ENCODE data around the gene EVL.
A peak's percentile ranks its signal among the peaks of the same experiment; 100 is the strongest.

The EVL gene

DNA sequence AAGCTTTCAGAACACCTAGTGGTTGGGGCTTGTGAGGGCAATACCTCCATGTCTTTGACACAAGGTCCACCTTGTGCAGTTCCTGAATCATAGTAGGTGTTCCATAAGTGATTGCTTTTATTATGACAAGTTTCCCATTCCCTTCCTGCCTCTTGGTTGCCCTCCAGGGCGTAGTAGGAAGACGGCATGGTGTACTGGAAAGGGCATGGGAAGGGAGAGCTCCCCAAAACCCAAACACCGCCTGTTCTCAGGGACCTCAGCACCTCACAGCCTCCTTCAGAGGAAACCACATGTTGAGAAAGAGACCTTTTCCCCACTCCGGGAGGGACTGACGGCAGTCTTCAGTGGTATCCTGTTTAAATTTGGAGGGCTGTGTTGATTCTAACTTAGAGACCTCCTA is 21.1 kb downstream of the EVL start:
- DNase-seq, result no peak

DNA sequence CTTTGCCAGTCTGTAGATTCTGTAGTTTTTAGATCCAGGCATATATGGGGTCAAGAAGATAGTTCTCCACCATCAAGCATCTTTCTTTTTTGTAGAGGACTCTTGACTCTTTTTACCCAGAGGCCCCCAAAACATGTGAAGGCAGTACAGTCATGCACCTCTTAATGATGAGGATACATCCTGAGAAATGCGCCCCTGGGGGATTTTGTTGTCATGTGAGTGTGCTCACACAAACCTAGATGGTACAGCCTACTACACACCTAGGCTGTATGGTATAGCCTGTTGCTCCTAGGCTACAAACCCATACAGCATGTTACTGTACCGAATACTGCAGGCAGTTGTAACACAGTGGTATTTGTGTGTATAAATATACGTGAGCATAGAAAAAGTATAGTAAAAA is 23.0 kb downstream of the EVL start:
- DNase-seq, result no peak

DNA sequence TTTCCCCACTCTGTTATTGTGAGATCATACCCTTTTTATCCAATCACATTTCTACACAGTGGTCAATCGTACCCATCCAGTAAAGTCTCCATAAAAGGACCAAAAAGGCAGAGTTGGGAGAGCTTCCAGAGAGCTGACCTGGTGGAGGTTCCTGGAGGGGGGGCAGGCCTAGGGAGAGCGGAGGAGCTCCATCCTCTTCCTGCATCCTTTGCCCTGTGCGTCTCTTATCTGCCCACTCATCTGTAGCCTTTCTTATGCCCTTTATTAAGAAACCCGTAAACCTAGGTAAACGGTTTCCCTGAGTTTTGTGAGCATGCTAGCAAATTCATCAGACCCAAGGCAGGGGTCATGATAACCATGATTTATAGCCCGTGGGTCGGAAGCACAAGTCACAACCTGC is 26.2 kb downstream of the EVL start:
- no peak for DNase-seq

DNA sequence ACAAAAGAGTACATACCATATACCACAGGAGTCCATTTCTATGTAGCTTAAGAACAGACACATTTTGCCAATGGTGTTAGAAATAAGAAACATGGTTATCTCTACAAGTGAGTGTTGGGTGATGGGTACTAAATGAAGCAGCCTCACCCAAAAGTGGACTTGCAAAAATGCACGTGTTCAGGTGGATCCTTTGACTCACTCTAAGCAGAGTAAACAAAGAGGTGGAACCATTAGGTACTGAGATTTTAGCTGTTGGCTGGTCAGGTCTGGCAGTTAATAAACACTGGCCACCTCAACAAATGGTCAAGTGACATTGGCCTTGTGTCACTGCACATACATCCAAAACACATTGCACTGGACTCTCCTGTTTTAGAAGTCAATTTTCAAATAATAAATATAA is 27.6 kb downstream of the EVL start:
- DNase-seq, result no peak

DNA sequence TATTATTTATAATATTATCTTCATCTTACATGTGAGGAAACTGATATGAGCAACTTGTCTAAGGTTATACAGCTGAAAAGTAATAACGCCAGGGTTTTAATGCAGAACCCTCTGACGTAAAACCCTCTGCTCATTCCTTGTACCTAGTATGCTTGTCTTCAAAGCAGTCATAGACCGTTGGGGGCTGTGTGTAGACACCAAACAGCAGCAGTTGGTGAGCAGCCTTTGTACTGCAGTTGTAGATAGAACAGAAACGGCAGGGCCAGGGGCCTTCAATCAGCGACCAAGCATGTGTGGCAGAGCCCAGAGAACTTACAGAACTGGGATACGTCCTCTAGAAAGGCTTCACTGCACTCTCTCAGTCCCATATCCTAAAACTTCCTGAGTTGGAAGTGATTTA is 28.1 kb downstream of the EVL start:
- no peak for DNase-seq

DNA sequence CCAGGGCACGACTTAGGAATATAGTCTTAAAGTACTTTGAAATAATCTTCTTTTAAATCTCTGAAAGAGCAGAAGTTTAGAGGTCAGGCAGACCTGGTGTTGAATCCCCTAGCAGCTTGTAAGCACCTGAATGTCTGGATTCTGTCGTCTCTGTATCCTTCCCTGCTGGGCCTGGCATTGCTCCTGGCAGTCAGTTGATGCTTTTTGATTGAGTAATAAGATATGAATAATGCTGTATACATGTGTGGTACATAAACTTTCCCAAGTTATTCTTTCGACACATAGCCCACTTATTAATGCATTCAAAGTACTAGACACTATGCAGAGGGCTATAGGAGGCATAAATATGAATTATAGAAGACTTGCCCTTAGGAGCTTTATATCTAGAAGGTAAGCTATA is 31.4 kb downstream of the EVL start:
- DNase-seq, result no peak

DNA sequence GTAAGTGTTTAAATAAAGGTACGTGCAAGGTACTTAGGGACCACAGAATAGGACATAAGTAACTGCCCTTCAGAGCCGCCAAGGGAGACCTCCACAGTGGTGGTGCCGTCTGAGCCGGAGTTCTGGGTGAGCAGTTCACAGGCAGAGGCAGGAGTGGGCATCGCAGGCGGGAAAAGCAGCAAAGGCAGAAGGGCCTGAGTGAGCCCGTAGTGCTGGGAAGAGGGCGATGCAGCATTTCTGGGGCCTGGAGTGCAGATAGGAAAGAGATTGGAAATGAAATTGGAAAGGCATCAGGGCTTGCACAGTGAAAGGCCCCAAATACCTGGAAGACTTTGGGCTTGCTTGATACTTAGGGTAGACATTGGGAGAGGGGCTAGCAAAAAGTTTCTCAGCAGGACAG is 32.9 kb downstream of the EVL start:
- DNase-seq, result no peak

DNA sequence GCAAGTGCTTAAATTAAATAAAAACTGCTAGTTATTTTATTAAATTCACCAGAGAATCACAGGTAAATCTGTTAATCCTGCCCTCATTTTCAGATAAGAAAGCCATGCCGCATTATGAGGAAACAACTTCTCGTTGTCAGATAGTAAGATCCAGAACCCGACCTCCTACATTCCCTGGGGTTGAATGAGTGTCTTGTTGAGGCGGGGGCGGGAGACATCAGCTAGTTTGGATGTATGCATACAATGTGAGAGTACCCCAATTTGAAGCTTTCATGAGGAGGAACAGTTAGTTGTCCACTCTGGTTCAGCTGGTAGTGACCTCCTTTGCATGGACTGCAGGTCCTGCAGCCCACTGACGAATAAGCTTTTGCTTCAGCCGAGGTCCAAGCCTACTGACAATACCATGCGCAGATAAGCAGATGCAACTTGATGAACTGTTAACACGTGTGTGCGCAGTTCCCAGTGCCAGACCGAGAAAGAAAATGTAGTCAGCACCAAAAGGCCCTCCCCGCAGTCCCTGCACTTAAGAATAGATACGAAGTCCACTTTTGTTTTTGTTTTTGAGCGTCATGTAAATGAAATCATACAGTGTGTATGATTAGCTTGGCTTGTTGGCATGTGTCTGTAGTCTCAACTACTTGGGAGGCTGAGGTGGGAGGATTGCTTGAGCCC is 34.9 kb downstream of the EVL start:
- DNase-seq, result no peak

DNA sequence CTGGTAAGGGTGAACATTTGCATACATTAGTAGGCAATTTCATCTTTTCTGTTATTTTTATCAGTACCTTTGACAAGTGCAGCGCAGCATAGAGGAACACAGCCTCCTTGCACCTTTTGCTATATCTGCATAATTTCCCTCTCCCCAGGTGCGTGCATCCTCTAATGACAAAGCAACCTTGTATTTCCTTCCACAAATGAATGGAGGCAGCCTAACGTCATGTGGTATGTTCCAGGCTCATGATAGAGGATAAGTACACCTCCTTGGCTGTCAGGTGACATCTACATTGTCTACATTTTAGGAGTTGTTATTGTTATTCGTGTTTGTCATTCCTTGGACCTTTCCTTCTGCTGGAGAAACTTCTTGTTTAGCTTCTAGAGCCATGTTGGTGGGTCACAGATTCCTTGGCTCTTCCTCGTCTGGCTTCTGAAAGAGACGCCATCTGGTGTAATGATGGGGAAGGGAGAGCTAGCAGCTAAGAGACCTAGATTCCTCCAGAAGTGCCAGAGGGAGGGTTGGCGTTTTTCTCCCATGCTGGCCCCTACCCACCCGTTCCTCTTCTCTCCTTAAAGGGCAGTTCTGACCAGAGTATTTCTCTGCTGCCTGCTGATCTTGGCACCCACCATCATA is 37.0 kb downstream of the EVL start:
- no peak for DNase-seq

DNA sequence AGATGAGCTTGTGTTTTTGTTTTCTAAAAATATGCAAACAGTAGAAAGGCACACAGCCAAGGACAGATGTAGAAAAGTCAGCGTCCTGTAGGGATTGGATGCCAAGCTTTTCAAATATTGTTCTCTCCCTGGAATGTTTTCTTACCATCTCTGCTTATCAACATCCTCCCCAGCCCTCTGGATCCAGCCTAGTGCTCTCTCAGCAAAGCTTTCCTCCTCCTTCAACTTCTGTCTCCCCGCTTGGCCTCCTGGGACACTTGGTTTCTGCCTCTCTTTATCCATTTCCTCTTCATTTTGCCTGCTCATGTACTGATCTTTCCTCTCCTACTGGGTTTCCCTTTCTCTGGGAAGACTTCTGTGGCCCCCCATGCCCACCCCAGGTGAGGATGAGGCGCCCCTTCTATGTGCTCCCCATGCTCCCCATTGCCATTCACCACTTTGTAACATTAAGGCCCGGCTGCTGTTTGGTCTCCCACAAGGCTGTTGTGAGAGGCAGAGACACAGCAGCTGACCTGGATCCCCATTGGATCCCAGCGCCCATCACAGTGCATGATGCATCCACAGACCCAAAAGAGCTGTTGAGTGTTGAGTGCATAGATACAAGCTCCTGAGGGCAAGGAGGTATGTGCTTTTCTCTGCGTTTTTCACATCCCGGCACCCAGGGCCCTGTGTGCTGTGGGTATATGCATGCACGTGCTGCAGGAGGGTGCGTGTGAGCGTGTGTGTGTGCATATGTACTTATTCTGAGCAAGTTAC is 38.2 kb downstream of the EVL start:
- no peak for DNase-seq

DNA sequence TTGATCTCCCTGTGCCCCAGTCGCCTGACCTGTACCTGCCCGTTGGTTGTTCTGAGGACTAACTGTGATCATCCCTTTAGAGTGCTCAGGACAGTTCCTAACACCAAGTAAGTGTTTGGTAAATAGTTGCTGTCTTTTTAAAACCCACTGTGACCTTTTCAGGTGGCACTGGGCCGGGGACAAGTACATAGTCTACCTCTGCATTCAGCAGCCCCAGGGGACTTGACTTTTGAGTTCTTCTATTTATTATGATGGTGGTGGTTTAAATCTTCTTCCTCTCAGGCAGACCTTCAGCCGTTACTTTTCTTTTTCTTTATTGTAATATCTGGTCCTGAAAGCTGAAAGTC is 38.8 kb downstream of the EVL start:
- DNase-seq, result no peak

DNA sequence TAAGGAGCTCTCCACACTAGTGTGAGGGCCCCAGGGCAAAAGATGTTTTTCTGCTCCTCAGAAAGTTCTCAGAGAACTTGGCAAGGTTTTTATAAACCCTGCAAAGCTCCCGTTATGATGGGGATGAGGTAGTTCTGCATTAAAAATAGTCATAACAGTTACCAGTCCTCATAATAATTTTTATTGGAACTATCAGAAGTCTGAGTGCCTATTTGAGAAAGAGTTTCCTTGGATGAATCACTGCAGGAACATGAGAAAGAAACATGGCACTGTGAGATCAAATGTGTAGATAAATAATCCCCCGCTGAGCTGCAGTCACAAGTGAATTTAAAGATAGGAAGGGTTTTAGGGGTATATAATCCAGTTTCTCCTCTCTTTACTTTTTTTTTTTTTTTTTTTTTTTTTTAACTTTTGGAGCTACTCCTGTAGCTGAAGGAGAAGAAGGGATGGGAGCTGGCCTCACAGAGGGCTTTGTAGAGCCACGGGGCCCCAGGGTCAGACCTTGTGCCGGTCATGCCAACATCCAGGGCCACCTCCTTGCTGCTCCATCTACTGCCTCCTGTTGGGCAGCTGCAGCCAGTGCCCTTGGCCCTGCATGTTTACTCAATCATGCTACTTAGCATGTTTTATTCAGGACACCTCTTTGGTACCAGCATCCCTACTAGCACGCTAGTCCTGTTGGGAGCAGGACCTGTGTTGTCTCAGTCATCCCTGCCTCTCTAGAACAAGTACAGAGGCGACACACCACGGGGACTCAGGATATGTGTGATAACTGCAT is 39.5 kb downstream of the EVL start:
- no peak for DNase-seq

DNA sequence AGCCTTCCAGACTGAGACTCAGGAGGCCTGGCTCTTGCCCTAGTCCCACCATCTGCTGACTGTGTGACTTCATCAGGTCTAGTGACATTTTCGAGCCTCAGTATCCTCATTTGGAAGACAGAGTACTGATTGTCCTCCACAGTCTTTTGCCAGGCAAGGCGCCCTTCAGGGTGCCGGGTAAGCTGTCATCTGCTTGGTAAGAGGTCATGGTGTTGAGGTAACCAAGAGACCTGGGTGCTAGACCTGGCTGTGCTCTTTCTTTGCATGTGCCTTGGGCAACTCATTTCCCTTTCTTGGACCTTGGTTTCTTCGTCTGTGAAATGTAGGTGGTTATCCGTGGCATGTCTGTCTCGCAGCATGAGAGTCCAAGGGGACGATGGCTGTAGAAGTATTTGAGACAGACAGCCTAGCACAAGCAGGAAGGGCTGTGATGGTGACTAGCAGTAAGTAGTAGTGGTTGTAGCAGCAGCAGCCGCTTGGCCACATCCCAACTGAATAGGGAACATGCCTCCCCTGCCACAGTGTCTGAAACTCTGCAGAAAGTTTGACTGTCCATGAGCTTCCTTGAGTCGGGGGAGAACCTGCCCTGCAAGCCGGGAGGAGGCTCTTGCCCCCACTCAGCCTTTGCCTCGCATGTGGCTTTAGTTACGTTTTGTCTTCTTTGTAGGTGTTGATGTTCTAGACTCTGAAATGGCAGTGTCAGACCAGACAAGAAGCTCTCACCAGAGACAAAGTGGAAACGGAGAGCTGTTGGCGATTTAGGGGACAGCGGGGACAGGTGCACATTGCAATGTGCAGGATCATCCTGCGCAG is 40.3 kb downstream of the EVL start:
- peak; percentile 23 for DNase-seq

DNA sequence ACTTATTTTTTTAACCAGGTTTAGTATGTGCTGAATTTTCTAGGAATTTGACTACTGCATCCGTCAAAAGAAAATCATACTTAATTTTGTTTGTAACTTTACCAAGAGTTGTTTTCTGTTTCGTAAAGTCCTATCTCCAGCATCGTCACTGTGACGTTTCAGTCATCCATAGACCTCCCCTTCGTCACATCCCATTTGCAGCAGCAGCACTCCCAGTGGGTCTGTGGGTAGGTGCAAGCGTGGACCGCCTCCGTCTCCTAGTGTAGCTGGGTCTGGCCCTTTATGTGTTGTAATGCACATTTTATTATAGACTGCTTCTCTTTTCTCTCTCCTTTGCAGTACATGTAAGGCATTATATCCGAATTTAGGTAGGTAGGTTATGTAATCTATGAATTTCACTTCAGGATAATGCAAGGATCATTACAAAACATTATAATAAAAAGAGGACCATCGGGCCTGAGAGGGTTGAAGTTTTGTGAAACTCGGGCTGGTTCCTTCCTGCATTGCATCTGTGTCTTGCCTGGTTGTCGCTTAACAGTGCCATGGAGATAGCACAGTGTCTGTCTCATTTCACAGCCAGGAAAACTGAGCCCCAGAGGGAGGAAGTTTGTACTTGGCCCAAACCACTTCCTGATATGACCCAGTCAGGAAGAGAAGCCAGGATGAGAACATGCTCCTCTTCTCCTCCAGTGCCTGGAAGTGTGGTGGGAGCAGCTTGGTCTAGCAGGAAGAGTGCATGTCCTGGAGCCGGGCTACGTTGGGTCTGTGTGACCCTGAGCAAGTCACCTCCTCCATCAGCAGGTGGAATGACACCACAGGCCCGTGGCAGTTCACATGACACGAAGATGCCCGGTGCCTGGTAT is 41.3 kb downstream of the EVL start:
- peak; percentile 56 for DNase-seq

DNA sequence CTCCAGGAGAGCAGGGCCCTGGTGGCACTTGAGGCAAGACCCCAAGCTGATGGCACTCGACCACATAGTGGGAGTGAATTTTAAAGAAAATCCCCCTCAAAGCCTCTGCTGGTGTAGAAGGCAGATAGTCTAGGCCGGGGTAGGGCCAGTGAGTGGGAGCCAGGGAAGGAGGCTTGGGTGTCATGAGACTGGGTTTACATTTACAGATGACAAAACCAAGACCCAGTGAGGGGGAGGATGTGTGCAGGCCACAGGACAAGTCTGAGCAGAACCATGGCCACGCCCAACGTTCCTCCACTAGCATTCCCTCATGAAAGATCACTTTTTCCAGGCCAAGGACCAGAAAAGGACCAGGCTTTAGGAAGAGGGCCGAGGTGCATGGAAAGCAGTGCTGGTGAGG is 42.0 kb downstream of the EVL start:
- DNase-seq, result no peak

DNA sequence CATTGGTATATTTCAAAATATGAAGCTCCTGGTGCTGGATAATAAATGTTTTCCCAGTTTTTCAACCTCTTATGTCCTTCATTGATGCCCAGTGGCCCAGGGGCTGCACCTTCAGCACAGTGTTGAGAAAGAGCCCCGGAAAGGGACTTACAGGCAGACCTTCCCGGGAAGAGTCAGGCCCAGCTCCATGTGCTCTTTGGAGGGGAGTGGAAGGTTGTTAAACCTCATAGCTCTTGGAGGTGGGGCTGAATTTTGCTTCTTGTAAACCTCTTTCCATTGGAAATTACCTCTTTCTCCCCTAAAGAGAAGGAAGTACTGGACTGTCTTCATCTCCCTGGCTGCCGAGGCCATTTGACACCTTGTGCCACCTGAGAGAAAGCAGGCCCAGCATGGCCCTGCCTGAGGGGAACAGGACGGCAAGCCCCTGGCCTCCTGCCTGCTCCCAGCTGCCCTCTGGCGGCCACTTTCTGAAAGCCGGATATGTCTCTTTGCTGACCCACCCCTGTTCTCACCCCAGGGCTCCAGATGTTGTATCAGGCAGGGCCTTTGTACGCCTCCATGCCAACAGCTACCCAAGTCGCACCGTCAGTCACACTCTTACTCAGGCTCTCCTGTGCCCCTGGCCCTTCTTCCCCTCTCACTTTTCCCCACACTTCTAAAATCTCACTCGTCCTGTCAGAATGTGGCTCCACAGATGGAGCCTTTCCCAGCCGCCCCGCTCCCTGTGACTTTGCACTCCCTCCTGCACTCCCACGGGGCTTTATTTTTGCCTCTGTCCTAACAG is 43.0 kb downstream of the EVL start:
- peak; percentile 90 for DNase-seq

DNA sequence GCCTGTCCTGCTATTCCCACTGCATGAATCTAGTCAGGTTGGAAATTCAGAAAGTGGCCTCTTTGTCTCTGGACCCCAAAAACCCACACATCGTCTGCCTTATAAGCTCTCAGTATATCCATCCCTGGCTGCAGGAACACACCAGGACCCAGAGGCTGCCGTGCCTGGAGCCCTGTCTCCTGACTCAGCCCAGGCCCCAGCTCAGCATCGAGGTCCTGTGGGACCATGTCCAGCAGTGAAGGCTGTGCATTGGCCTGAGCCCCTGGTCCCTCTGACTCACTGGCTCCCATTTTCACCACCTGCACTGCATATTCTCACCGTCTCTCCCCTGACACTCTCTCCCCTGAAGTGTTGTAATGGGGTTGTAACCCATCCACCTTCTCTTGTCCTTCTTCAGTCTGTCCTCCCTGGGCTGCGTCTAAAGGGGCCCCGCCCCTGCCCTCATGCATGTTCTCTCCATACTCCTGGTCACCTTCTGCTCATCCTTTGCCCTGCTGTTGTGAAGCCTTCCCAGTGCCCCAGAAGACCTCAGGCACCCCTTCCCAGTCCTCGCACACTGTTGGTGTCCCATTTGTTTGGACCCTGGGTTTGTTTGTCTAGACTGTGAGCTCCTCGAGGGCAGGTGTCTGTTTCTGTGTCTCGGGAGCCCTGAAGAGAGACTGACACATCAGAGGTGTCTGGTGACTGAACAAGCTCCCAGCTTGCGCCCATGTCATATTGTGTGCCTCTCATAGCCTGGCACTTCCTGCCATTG is 43.8 kb downstream of the EVL start:
- no peak for DNase-seq

DNA sequence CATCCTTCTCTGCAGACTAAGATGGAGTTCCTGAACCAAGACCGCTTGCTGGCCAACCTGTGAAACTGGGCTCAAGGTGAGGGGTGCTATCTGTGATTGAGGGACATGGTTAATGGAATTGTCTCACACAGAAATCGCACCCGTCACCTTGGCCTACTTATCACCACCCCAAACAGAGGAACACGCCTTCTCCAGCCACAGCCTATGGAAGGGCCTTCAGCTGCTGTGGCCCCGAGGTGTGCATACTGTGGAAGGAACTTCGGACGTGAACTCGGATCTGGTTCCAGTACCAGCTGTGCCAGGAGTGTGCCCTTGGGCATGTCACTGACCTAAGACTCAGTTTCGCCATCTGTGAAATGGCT is 44.4 kb downstream of the EVL start:
- no peak for DNase-seq

DNA sequence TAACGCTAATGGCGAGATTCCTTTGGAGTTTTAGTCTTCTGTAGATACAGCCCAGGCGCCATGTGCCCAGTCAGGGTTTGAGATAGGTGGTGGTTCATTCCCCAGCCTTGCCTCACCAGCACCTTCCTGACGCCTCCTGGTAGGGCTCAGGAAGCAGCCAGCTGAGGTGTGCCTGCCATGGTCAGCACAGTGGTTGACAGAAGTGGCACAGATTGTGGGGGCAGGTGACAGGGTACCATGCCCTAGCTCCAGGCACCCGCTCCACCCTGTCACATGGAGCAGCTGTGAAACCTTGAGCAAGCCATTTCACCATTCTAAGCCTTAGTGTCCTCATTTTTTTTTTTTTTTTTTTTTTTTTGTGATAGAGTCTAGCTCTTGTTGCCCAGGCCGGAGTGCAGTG is 45.6 kb downstream of the EVL start:
- no peak for DNase-seq

Data from activated CD4-positive, alpha-beta T cell treated with anti-CD3 and anti-CD28 coated beads, Interleukin-2, amount 50 U/mL, for 1 hour (primary cell).